Hematopoietic multipotent progenitor cell treated with erythropoietin and hydrocortisone succinate and interleukin-3 and kit ligand, for 6 days (in vitro differentiated cells): ENCODE data around the gene ARHGAP4.

ENCODE experiments used
- DNase-seq: peaks from one replicate; pipeline ENCODE4 v3.0.0-alpha.2; 2015

ARHGAP4 gene

DNA sequence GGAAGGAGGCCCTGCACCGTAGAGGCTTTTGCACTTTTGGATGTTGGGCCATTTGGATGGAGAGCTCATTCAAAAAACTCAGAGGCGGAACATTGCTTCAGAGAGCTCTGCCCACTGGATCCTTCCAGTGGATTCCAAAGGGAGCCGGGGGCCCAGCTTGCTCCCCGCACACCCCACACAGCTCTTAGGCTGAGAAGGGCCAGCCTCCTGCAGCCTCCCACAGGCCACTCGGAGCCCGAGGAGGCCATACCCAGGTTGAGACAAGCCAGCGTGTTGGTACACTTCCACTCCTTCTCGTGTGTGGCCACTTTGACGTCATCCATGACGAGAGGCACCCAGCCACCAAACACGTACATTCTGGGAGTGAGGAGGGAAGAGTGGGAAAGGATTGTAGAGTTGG, 35.2 kb upstream of the ARHGAP4 start:
- no peak for DNase-seq

- DNase-seq: no peak
Observed at GRCh38 chrX:153960786-153961185, 34.7 kb upstream of the ARHGAP4 start.

DNA sequence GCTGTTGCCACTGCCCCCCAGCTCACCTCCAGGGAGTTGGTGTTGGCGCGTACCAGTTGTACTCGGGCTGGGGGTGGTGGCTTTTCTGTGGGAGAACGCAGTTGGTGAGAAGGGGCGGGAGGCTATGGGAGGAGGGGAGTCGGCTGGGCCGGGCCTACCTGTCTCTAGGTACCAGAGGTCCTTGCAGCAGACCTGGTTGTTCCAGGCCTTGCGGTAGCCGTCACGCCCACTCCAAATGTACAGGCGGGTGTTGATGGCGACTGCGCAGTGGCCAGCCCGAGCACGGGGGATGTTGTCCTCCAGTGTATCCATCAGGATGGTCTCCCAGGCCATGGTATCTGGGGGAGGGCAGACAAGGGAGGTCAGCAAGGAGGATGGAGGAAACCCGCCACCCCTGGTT, 34.0 kb upstream of the ARHGAP4 start:
- no peak for DNase-seq

- DNase-seq: no peak
Observed at GRCh38 chrX:153959649-153960048, 33.6 kb upstream of the ARHGAP4 start.

DNA sequence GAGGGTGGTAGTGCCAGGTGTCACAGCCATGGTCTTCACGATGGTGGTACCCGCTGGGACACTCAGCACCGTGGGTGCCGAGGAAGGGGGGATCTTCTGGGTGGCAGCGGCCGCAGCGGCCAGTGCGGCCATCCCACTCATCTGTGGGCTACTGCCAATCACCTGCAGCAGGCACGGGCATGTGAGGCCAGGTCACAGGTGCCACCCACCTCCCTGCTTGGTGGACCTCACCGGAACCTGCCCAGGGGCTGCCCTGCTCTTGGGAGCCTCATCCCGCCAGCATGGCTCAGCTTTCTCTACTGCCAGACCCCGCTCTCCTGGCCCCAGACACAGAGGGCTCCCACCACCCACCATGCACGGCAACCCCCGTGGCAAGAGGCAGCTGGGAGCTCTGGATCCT, 32.5 kb upstream of the ARHGAP4 start:
- no peak for DNase-seq

DNA sequence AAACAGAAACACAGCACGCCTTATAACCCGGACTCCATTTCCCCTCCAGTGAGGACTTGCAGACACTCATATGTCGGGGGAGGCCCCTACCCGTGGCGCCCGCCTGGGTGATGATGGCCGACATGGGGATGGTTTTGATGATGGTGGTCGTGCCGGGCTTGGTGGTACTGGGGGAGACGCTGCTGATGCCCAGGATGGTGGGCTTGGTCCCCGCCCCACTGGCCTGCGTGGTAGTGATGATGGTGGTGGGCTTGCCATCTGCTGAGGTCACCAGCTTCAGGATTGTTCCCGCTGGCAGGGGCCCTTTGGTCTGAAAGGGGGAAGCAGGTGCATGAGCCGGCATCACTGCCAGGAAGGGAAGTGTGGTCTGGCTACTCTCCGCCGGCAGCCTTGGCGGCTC, 31.2 kb upstream of the ARHGAP4 start:
- DNase-seq: no peak

DNA sequence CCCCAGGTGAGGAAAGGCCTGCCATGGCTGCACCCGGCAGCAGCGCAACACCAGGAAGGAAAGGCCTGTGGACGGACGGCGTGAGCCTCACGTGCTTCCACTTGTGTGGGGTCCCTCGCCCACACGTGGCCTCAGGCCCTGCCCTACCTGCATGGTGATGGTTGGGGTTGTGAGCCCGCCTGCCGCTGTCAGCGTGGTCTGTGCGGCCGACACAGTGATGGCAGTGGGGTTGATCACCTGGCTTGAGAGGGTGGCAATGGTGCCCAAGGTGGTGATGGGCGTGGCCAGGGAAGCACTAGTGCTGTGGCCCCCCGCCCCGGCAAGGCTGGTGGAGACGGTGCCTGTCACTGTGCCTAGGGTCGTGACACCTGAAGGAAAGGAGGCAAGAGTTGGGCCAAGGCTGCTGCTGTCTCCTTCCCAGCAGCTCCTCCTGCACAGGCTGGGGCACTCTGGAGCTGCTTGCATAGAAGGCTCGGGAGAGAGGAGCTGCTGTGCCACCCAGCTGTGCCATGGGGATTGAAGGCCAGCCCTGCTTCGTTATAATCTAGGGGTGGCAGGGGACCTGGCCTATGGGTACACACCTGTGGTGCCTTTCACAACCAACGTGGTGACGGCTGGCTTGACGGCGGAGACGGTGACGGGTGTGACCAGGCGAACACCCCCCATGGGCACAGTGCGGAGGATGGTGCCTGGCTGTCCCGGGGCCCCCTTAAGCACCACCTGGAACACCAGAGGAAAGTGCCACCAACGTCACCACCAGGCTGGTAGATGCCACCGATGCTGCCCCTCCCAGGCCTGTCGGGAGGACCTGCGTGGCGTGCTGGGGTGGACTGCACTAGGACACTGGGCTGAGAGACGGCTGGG, 30.2 kb upstream of the ARHGAP4 start:
- DNase-seq: no peak

GRCh38 chrX:153955228-153955732, 29.2 kb upstream of the ARHGAP4 start:
- no peak for DNase-seq

- DNase-seq: no peak
Observed at GRCh38 chrX:153954558-153955227, 28.6 kb upstream of the ARHGAP4 start.

GRCh38 chrX:153953892-153954557, 28.0 kb upstream of the ARHGAP4 start:
- no peak for DNase-seq

DNA sequence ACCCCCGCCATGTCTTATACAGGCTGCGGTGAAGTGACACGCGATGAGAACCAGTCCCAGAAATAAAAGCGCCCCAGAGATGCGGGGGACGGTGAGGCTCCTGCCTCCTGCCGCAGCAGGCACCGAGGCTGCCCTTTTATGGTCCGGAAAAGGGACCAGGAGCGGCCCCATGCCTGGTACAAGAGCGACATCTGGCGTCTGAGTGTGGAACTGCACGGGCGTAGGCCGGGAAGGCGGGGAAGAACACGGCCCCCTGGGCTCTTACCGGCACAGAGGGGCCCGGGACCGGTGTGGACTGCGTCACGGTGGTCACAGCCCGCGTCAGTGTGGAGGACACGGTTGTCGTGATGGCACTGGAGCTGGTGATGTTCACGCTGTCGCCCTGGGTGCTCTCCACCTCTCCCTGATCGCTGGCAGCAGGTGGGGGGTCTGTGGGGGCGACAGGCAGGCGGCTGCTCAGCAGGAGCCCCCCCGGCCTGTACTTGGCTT, 27.3 kb upstream of the ARHGAP4 start:
- peak; percentile 69 for DNase-seq

DNA sequence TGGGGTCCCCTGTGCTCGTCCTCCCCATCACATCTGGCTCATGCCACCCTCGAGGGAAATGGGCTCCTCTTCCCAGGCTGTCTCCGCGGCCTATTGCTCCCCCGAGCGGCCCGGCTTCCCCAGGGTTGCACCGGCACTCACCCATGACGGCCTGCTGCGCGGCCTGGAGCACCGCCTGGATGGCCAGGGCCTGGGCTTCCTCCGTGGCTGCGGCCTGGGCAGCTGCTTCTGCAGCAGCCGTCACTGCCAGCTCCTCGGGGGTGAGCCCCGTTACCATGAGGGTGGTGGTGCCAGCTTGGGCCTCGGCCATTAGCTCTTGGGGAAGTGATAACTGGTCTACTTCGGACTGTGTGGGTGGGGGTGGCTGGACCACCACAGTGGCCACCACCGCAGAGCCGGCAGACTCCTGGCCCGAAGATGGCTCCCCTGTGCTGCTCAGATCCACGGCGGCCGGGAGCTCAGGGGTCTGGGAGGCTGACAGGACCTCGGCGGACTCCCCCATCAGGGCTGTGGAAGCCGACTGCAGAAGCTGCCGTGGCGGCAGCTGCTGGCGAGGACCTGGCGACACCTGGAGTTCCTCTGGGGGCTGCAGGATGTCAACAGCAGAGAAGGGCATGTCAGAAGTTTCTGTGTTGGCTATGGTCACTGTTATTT, 26.4 kb upstream of the ARHGAP4 start:
- DNase-seq: no peak

DNA sequence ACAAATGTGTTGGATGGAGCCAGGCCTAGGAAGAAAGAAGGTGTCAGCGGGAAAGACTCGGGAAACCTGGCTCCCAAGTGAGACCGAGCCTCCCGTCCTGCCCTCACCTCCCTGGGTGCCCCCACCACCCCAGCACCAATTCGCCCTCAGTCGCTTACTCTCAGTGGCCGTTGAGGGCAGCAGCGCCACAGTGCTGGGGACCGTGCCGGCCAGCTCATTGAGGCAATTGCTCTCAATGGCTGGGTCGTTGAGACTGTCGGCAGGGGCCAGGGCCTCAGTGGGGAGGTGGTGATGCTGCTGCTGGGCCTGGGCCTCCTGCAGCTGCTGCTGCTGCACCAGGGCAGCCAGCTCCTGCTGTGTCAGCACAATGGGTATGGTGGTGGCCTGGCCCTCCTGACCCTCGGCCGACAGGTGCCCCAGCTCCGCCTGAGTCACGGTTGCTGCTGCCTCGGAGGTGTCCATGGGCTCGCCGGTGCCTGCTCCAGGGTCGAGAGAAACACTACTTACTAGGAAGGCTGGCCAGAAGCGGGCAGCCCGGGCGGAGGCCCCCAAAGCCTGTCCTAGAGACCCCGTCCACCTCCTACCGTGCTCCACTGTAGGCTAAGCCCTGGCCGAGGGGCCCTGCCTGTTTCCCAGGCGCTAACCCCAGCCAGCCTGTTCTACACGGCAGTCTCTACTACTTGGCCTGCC, 25.8 kb upstream of the ARHGAP4 start:
- DNase-seq: no peak

GRCh38 chrX:153950127-153950526, 24.1 kb upstream of the ARHGAP4 start:
- no peak for DNase-seq

DNA sequence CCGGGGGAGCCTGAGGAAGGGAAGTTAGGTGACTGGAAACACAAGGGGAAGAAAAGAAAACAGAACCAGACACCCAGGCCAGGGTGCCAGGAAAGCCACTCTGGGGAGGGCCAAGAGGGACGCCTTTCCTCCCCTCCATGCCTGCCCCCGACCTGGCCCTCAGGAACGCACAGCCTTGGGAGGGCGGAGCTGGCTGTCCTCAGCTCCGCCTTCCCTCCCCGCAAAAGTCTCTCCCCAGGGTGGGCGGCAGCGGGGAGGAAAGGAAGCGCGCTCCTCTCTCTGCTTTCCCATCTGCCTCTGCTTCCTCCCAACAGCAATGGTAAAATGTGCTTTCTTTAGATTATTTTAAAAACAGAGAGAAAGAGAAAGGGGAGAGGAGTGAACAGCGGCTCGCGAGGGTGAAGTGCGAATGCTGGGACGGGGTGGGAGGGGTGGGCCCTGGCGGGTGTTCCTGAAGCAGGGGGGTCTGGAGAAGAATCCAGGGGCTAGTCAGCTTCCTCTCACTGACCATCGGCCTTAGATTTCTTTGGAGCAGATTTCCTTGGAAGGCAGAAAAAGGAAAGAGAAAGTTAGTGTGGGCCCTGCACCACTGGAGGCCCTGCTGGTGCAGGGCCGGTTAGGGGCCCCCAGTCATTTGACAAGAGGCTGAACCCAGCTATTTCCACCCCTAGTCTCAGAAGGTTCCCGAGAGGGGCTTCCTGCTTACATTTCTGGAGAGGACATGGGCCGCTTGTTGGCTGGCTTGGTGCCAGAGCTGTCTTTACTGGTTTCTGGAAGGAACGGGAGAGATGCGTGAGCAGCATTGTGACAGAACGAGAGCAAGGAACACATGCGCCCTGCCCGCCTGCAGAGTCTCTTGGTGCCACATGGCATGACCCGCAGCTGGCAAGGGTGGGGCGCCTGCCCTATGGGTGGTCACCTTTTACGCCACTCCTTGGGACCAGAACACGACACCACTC, 23.1 kb upstream of the ARHGAP4 start:
- DNase-seq: peak; percentile 38

DNA sequence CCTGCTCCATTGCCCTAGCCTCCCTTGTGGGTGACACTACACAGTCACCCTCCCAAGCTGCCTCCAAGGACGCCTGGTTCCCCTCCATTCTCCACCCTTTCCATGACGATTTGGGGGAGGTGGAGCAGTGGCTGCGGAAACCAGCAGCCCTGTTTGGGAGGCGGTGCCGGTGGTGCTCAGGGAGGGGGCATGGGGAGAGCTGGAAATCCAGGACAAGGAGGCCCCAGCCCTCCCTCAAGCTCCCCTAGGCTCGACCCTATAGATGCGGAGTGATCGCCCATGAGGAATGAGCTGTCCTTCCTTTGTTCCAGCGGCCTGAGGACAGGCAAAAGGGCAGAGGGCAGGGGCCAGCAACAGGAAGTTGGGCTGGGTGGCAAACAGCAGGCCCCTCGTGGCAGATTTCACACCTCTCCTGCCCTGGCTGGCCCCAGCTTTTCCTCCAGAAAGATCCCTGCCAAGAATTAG, 22.0 kb upstream of the ARHGAP4 start:
- DNase-seq: no peak

- peak; percentile 91 for DNase-seq
Observed at GRCh38 chrX:153947009-153947769, 21.1 kb upstream of the ARHGAP4 start.

DNA sequence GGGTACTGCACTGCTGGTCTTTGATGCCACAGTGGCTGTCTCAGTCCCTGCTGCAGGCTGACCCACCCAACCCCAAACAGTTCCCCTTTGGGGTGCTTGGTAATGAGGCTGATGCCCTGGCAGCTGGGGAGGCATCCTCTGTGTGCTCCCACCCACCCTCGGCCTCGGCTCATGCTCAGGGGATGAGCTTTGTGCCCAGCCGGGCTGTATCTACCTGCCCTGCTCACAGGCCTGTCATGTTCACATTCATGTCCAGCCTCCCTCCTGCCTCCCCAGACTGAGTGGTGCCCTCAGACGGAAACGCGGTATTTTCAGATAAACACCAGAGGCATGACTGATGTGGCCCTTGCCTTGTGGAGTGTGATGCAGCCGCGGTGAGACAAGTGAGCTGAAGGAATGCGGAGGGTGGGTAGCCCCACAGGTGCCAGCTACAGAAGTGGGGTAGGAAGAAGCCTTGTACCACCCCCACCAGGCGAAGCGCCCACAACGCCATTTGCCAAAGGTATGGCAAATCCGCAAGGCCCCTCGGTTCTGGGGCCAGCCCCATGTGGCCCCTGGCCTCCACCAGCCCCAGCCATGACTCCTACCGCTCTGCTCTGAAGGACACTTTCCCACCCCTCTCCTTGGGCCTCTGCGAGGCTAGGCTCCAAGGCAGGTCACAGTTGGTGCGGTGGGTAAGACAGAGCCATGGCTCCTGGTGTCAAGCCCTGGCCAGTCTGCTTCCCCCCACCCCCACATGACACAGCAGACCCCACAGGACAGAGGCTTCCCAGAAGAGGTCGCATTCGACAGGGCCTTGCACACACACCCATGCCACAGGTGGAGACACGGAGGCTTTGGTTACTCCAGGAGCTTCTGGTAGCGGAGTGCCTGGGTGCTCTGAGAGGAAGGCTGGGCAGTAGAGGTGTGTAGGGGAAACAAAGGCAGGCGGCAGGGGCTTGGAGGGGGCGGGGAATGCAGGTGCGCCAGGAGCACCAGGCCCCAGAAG, 20.2 kb upstream of the ARHGAP4 start:
- no peak for DNase-seq

- DNase-seq: peak; percentile 26
Observed at GRCh38 chrX:153944800-153945150, 18.7 kb upstream of the ARHGAP4 start.
